ENCODE data around the gene PHTF2.

PHTF2 gene

DNA sequence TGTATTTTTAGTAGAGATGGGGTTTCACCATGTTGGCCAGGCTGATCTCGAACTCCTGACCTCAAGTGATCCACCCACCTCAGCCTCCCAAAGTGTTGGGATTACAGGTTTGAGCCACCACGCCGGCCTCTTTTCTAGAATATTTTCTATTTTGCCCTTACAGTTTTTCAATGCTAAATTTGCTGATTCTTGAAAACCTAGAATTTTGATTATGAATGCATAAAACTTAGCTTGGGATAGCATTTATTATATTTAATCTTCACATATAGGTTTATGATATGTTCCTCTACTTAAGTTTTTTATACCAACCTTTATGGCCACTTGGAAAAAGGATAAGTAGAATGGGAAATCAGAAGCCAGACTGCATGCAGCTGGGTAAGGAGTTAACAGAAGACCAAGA lies 2.5 kb upstream of the PHTF2 start:
- DNase-seq, result no peak

DNA sequence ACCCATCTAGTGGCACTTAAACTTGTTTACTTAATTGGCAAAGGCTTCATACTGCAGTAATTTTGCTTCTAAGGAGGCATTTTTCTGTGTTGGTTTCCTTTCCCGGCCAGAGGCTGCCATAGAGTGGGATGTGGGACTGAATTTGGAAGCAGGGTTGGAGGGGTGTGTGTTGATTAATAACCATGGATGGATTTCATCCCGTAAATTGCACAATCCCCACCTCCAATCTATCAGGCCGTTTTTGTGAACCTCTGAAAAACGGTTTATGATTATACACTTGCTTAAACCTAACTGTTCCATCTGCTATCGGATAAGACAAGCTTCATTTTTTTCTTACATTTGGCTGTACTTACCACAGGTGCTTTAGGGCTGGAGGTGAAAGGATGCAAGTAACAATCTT lies 1.6 kb upstream of the PHTF2 start:
- DNase-seq, result no peak

DNA sequence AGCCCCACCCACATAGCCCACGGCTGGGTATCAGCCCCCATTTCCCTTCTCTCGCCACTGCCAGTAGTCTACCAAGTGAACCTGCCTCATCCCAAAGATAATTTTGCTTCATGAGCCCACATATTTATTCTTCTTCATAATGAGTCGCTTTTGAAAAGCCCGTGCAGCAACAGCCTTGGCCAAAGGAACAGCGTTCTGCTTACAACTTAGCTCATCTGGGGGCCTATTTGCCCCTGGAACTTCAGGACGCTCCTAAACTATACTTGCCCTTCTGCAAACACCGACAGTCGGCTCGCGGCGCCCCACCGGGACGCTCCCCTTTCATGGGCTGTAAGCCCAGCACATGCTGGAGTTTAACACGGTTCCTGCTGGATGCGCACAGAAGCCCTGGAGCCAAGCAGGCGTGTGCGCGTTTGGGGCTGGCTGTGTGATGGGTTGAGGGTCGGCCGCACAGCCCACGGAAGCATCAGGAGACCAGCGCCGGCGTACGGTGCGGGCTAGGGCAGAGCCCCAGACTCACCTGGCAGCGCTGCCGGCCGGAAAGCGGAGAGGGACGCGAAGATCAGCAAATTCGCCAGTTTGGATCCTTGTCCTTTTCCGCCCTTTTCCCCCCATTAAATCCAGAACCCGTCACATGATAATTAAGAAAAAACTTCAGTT lies 709 bp upstream of the PHTF2 start:
- no peak for DNase-seq

DNA sequence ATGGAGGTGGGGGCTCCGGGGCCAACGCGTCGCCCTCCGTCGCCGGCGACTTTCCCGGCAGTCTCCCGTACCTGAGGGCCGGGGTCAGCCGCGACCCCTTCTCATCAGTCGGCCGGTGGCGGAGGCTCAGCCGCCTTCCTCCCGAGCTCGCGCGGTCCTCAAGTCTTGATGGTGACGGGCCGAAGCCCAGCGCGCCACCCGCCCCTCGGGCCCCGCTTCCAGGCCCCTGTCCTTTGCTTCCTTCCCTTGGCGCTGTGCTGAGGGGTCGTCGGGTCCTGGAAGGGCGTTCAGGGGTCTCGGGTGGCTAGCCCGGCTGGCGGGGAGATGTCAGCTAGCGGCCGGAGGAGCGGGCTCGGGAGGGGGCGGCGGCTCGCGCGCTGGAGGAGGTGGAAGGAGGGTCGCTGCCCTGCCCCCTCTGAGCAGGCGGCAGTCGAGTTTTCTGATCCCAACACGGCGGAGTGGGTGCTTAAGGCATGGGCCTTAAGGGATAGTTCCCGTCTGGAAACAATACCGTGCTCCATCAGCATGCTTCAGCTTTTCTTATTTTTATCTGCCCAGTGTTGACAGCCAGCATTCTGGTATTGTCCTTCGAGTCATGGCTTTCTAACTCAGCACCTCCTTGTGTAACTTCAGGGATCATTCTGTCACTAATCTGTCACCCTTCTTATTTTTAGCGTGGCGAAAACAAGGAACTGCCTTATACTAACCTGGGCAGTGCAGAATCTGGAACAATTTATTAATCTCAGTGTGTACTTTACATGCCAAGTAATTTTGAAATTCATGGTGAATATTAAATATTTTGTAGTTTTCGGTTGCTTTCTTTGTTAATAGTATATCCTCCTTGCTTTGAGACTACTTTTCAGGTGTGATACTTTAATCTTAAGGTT lies 748 bp downstream of the PHTF2 start:
- peak; percentile 50 for DNase-seq

DNA sequence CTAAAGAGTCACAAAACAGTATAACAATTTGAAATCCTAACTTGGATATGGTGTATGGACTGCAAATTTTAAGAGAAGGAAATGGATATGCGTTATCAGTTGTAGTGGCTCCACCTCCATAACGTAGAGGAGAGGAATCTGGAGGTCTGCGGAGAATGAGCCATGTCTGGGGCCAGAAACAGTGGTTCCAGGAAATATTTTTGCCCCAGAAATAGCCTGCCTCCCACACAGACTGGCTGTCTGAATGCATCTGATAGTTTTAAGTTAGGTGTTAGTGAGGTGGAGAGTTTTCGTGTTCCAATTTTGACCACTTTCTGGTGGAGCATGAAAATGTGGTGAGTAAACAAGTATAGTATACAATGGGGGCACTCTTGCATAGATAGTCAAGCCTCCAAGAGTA lies 1.6 kb downstream of the PHTF2 start:
- no peak for DNase-seq

DNA sequence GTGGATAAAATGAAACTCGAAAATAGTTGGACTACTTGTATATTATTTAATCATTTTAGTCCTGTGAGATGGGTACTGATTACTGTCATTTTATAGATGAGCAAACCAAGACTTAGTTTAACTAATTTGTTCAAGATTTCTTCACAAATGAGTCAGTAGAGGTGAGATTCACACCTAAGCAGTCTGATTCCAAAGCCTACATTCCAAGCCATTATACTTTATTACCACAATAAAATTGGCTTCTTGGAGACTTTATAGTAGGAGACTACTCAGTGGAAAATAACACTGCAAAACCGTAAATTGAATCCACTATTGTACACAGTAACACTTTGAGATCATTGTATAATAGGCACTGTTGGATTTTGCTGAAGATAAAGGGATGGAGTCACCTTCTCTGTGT lies 2.2 kb downstream of the PHTF2 start:
- DNase-seq, result no peak

DNA sequence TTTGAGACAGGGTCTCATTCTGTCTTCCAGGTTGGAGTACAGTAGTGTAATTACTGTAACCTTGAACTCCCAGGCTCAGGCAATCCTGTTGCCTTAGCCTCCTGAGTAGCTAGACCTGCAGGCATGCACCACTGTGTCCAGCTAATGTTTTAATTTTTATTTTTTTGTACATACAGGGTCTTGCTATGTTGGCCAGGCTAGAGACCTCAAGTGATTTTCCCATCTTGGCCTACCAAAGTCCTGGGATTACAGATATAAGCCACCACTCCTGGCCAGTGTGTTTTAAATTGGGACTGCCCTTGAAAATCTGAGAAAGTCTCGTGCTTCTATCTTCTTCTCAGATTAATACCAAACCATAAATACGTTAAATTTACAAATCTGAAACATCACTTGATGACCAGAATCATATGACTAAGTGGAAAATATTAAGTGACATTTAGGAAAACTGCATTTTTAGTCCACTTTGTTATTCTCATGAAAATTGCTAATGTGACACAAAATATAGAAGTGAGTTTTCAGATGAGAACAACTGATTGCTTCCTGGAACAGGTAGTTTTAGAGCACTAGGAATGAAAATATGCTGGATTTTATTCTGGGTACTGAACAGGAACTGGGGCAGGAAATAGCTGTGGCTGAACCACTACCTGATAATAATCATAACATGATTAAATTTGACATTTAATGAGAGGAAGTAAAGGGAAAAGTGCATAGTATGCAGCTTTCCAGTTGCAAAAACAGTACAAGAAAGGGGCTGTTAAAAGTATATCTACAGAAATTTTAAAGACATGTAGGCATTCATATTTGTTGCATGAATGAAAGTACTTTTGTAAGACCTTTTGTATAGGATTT lies 4.2 kb downstream of the PHTF2 start:
- DNase-seq, result no peak

DNA sequence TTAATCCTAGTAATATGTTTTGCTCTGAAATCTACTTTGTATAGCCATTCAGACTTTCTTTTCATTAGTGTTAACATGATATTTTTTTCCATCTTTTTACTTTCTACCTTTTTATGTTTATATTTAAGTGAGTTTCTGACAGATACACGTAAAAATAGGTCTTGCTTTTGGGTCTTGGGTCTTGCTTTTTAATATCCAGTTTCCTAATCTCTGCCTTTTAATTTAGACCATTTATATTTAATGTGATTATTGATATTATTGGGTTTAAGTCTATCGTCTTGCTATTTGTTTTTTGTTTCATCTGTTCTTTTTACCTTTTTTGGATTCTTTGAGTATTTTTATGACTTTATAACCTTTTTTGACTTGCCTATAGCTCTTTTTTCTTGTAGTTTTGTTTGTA lies 7.9 kb downstream of the PHTF2 start:
- DNase-seq, result no peak

DNA sequence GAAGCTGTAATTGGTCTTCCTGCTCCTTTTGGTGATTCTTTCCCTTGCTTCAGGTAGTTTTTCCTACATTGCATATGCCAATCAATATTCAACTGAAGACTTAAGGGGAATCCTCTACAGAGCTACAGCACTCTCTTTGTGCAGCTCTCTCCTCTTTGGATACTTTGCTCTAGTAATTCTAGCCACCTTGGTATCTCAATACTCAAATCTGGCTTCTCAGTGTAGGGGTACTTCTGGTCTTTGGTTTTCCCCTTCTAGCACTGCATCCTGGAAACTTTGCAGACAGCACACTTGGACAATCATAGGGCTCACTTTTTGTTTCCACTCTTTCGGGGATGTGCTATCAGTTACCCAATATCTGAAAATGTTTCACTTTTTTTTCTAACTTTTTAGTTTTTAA lies 9.9 kb downstream of the PHTF2 start:
- DNase-seq, result no peak

DNA sequence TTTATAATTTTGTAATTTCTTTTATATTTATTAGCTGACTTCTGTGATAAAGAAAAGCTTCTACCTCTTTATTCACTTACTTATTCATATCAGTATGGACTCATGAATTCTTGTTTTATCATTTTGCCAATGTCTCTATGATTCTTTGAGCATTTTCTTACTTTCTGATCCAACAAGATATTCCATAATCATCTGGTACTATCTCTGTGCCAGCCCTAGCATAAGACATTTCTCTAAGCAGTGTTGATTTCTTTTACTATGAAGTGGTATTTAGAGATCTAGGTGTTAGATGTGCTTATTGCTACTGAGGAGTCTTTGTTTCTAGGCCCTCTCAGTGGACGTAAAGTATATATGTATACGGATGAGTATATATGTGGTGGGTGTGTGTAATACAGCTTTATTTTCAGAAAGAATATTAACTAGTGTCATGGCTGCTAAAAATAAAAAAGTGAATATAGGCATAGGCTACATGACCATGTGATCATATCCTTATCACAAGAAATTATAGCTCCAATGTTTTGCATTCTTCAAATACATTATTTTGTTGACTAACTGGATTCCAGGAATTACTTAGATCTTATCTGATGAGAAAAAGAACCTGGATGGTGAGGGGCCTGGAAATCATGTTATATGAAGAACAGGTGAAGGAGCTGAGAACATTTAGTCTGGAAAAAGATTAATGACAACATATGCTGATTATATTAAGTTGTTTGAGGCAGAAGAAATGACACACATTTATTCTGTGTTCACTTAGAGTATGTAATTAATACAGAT lies 13.1 kb downstream of the PHTF2 start:
- DNase-seq, result no peak

DNA sequence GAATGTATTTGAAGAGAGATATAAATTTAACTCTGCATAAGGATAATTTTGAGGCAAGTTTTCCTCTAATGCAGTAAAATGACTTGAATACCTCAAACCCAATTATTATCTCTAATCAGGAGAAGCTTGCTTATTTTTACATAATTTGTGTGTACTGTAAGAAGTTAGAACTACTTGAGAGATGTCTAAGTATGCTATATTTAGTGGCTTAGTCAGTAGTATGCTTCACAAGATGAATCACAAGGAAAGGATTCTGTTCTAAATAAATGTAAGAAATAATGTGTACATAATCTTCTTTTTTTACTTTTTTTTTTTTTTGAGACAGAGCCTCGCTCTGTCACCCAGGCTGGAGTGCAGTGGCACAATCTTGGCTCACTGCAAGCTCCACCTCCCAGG lies 13.7 kb downstream of the PHTF2 start:
- DNase-seq, result no peak

DNA sequence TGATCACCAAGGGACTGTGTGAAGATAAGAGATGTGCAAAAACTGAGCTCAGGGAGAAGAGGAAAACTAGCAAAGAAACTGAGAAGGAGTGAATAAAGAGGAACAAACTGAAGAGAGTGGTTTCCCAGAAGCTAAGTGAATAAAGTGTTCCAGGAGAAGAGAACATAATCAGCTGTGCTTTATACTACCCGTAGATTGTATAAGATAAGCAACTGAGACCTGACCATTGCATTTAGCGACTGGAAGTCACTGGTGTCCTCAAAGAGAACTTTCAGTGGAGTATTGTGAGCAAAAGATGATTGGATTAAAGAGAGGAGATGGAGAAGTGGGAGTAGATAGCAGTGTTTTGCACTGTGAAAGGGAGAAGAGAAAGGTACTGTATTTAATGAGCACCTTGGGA lies 14.6 kb downstream of the PHTF2 start:
- DNase-seq, result no peak

DNA sequence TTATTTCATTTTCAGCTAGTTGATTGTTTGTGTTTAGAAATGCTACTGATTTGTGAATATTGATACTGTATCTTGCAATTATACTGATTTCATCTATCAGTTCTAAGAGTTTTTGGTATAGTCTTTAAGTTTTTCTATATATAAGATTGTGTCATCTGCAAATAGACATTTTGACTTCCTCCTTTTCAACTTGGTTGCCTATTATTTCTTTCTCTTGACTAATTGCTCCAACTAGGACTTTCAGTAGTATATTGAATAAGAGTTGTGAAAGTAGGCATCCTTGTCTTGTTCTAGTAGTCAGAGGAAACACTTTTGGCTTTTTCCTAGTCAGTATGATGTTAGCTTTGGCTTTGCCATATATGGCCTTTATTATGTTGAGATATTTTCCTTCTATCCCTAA lies 20.4 kb downstream of the PHTF2 start:
- DNase-seq, result no peak

DNA sequence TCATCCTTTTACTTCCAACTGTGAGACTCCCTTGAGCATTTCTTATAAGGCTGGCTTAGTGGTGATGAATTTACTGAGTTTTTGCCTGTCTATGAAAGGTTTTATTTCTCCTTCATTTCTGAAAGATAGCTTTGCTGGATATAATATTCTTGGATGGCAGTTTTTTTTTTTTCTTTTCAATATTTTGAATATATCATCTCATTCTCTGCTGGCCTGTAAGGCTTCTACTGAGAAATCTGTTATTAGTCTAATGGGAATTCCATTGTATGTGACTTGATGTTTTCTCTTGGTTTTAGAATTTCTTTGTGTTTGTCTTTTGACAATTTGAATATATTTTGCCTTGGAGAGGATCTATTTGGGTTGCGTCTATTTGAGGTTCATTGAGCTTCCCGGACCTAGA lies 22.4 kb downstream of the PHTF2 start:
- DNase-seq, result no peak

DNA sequence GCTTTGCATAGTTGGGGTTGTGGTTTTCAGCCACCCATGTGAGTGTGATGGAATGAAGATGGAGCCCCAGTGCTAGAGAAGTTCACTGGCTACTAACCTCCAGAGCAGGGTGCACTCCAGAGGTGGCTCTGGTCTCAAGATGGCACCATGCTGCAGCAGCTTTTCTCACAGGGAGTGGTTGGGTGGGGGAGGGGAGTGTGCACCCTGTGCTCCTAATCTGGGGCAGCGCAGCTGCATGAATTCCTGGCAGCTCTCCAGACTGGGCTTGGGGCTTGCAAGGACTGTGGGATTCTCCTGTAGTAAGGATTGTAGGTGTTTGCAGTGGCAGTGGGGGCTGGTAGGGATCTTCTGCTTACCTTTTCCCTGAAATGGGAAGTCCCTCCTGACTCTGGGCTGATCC lies 23.7 kb downstream of the PHTF2 start:
- DNase-seq, result no peak

DNA sequence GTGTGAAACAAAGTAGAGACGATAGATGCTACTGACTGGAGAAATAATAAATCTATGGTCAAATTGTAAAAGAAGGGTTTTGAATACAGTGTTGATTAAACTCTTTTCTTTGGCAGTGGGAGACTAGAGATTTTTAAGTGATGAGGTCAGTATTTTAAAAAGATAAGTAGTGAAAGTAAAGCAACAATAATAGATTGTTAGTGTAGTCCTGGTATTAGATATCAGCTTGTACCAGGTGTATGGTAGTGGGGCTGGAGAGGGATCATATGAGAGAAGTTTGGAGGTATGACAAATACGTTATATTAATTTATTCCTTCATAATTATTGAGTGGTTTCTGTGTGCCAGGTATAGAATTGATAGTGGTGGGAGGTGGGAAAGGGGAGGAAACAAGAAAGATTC lies 25.2 kb downstream of the PHTF2 start:
- no peak for DNase-seq

DNA sequence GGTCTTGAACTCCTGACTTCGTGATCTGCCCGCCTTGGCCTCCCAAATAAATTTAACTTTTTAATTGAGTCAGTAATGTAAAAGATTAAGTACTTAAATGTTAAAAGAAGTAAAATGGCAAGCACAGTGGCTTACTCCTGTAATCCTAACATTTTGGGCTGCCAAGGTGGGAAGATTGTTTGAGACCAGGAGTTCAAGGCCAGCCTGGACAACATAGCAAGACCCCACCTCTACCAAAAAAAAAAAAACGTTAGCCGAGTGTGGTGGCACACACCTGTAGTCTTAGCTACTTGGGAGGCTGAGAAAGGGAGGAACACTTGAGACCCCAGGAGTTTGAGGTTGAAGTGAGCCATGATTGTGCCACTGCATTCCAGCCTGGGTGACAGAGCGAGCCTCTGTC lies 26.1 kb downstream of the PHTF2 start:
- no peak for DNase-seq

DNA sequence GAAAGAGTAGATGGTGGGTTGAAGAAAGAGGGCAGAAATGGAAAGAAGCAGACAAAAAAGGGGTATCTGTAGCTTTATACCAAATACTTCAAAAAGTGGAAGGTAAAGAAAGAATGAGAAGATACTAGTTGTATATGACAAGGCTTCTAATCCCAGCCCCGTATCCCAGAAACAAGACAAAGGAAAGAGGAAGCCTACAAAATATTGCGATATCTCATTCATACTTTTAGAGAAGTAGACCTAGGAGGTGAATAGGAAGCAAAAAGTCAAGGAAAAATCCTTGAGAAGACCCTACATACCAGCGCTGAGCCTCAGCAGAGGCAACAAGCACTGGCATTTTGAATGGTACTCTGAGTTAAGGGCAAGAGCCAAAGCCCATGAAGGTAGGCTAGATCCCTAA lies 26.6 kb downstream of the PHTF2 start:
- DNase-seq, result no peak

DNA sequence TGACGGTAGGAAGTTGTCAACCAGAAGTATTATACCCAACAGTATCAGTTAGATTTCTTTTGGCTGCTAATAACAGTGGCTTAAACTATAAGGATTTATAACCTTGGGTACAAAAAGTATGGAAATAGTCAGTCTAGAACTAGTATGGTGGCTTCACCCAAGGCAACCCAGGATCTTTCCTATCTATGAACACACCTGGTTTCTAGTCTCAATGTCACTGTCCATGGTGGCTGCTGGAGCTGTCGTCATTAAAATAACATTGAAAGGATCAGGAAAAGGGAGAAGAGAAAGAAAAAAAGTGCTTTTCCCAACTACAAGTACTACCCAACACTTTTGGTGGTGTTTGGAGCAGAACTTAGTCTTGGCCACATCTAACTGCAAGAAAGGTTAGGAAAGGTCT lies 27.7 kb downstream of the PHTF2 start:
- DNase-seq, result no peak

DNA sequence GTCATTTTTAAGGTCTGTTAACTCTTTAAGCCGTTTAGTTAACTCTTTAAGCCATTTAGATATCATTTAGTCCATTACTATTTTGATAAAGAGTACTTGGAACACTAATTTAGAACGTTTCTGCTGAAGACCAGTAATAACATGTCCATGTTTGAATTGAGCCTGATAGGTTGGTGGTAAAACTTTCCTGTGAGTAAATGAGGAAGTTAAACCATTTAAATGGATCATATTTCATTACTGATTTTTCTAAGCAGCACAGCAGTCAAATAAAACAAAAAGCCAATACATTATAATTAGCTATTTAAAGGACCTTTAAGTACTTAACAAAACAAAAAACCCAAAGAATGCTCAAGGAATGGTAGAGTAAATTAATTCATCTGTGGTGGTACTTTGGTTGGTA lies 29.4 kb downstream of the PHTF2 start:
- DNase-seq, result no peak

DNA sequence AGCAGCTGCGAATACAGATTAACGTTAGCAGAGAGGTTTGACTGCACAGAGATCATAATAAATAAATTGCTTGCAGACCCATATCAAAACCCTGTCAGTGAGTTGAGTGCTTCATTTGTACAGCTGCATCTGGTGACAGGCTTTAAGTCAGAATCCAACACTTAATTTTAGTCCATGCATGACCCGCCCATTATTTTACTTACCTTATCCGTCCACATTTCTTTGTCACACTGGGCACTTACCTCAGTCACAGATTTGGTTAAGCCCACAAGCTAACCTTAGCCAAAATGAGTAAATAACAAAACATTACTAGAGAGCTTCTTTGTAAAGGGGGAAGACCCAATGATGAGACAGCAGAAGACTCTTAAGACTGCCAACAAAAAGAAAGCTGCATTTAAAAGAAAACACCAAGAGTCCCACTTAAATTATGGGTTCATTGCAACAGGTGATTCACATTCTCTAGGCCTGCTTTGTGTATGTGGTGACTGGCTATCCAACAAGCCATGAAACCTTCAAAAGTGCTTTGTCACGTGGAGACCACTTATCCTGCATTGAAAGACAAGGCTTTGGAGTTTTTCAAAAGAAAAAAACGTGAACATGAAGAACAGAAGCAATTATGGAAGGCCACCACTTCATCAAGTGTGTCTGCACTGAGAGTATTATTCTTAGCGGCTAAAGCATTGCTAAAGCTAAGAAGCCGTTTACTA lies 32.2 kb downstream of the PHTF2 start:
- DNase-seq, result no peak

DNA sequence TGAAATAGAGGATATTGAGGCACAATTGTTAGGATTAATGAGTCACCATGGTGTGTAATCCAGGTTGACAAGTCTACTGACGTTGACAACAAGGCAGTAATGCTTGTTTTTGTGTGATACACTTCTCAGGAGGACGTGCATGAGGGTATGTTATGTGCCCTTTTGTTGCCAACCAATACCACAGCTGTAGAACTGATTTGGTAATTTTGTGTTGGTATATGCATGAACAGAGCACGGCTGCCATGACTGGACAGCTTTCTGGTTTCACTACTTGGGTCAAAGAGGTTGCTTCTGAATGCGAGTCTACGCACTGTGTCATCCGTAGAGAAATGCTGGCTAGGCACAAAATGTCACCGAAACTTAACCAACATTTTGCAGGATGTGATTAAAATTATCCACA lies 32.9 kb downstream of the PHTF2 start:
- no peak for DNase-seq
